Tibial nerve (tissue), 3 donors: ENCODE results near the gene CRYBG1.

Experiments used
- CTCF ChIP-seq, 5 experiments: fragments of 200-600 bp in 3 of 5; fragments of 450-650 bp in 2 of 5; sonication (generic) in 3 of 5; IDR thresholded peaks; one replicate each; pipeline ENCODE4 v1.5.1; 2016 to 2019; ENCODE audit warnings: antibody characterized with exemption in 5 of 5, mild to moderate bottlenecking in 3 of 5, moderate library complexity in 2 of 5
- POLR2A ChIP-seq, 2 donors: fragments of 450-650 bp; IDR thresholded peaks; one replicate each; pipeline ENCODE4 v1.6.1; 2017; ENCODE audit warnings: antibody characterized with exemption in 2 of 2, mild to moderate bottlenecking in 2 of 2, moderate library complexity in 2 of 2

- no peak for TF ChIP-seq CTCF (IDR thresholded peaks at IDR 0.05)
- no peak for TF ChIP-seq POLR2A (IDR thresholded peaks at IDR 0.05)
Observed at GRCh38 chr6:106442395-106442794, 81.9 kb downstream of the CRYBG1 start.
